Activated T-helper 1 cell treated with Interleukin-2 at 50 U/mL for 16 hours (primary cell): Measurements from ENCODE around the gene FCF1.
"Not testable (repeated sequence)": the region's sequence is repeated elsewhere in the genome, so short reads cannot be mapped to it uniquely, and the experiment has no call there.

Experiments used
- DNase-seq: peaks from one replicate; pipeline ENCODE4 v3.0.0-alpha.2; 2020; ENCODE audit warnings: low read depth

The FCF1 gene

GRCh38 chr14:74698465-74698864 lies 14.5 kb upstream of the FCF1 start:
- no peak for DNase-seq

DNA sequence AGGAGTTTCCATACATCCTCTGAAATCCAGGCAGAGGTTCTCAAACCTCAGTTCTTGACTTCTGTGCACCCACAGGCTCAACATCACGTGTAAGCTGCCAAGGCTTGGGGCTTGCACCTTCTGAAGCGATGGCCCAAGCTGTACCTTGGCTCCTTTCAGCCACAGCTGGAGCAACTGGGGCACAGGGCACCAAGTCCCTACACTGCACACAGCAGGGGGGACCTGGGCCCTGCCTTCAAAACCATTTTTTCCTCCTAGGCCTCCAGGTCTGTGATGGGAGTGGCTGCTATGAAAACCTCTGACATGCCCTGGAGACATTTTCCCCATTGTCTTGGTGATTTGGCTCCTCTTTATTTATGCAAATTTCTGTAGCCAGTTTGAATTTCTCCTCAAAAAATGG lies 10.7 kb upstream of the FCF1 start:
- DNase-seq = no peak

DNA sequence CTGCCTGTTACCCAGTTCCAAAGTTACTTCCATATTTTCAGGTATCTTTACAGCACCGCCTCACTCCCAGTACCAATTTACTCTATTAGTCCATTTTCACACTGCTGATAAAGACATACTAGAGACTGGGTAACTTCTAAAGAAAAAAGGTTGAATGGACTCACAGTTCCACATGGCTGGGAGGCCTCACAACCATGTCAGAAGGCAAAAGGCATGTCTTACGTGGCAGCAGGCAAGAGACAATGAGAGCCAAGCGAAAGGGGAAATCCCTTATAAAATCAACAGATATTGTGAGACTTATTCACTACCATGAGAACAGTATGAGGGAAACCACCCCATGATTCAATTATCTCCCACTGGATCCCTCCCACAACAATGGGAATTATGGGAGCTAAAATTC lies 9.9 kb upstream of the FCF1 start:
- no peak for DNase-seq

GRCh38 chr14:74704656-74705055 lies 8.3 kb upstream of the FCF1 start:
- DNase-seq = no peak

- no peak for DNase-seq
Observed at GRCh38 chr14:74705613-74706500, 7.1 kb upstream of the FCF1 start.

DNA sequence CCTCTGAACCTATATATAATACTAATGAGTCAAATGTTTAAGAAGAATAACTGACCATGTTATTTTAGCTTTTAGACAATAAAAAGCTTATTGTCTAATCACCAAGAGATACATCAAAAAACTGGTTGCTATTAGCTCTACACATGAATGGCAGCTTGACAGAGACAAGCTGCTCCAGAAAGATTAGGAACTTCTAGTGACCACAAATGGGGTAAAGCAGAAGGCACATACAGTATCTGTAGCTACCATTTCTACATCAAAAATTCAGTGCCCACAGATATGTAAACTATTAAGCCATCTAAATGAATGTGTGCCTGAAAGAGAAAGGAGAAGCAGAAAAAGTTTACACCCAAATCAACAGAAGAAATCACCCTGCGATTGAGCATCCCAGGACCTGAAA lies 2.5 kb upstream of the FCF1 start:
- DNase-seq = no peak

- DNase-seq = no peak
Observed at GRCh38 chr14:74711651-74712050, 1.3 kb upstream of the FCF1 start.

- DNase-seq = no peak
Observed at GRCh38 chr14:74713395-74713735, 421 bp downstream of the FCF1 start.

GRCh38 chr14:74720526-74720925 lies 7.6 kb downstream of the FCF1 start:
- no peak for DNase-seq

GRCh38 chr14:74723134-74723533 lies 10.2 kb downstream of the FCF1 start:
- no peak for DNase-seq

DNA sequence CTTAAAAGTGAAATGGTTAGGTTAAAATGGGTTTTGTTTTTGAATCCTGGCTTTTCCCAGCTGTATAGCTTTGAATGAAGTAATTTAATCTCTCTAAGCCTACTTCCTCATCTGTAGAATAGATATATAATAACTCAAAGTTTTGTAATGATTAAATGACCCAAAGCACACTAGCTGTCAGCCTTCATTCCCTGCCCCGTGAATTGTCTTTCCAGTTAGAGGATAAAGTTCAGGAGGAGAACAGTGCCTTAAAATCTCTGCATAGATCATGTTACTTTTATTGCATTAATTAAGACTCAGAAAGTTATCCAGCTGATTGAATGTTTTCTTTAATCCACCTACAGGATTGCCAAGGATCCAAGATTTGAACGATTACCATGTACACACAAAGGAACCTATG lies 19.4 kb downstream of the FCF1 start:
- DNase-seq = no peak

GRCh38 chr14:74733221-74733620 lies 20.3 kb downstream of the FCF1 start:
- DNase-seq = no peak

DNA sequence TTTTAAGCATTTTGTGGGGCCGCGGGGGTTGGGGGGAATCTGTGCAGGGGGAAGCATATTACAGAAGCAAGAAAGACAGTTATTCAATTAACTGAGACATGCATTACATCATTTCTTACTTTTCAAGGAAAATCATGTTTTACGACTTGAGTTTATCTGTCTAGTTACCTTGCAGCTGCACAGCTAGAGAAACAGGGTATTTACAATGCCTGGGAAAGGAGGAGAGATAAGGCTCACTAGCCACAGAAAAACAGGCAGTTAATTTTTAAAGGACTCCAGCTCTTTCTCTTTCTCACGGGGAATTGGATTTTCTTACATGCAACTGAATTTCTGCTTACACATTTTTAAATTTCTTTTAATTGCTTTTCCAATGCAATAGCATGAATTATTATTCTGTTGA lies 22.2 kb downstream of the FCF1 start:
- DNase-seq = no peak

GRCh38 chr14:74737753-74738325 lies 24.9 kb downstream of the FCF1 start:
- no peak for DNase-seq

GRCh38 chr14:74739293-74740030 lies 26.5 kb downstream of the FCF1 start:
- no peak for DNase-seq

GRCh38 chr14:74747237-74747636 lies 34.3 kb downstream of the FCF1 start:
- DNase-seq = no peak

DNA sequence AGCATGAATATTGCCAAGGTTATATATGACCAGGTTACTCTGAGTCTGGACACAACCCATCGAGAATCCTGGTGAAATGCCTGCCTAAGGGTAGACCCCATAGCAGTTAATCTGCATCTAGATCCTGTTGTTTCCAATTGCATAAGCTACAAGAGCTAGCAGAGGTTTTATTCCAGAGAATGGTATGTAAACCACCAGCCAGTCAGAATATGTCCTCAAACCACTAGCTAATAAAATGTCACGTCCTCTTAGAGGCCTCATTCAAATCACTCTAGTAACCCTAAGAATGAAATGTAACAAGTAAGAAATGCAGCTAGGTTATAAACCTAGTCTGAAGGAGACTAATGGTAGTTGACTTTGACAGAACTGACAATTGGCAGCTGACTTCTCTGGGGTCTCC lies 41.2 kb downstream of the FCF1 start:
- no peak for DNase-seq

DNA sequence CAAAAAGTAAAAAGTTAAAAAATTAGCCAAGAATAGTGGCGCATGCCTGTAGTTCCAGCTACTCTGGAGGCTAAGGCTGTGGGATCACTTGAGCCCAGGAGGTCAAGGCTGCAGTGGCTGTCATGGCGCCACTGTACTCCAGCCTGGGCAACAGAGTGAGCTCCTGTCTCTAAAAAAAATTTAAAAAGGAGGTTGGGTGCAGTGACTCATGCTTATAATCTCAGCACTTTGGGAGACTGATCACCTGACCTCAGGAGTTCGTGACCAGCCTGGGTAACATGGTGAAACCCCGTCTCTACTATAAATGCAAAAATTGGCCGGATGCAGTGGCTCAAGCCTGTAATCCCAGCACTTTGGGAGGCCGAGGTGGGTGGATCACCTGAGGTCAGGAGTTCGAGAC lies 42.0 kb downstream of the FCF1 start:
- no peak for DNase-seq

DNA sequence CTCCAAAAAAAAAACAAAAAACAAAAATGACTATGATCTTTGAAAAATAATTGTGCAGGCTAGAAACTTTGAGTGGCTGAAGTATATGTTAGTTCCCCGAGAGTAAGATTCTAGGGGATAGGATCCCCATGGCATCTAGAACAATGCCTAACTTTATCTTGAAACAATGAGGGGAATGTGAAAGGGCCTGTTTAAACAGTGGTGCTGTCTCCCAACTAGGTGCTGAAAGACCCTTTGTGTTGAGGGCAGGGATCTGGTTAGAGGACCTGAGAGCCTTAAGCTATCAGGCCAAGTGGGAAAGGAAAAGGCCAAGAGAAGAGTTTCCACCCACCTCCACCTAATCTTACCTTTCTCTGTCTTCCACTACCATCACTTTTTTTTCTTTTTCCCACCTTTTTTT lies 43.4 kb downstream of the FCF1 start:
- DNase-seq = no peak

DNA sequence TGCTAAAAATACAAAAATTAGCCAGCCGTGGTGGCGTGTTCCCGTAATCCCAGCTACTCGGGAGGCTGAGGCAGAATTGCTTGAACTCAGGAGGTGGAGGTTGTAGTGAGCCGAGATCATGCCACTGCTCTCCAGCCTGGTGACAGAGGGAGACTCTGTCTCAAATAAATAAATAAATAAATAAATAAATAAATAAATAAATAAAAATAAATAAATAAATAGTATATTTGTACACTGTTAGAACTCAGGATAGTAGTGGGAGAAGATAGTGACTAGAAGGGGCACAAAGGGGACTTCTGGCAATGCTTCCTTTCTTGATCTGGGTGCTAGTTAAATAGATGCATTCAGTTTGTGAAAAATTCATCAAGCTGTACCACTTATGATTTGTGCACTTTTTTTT lies 45.6 kb downstream of the FCF1 start:
- not testable (repeated sequence) for DNase-seq

DNA sequence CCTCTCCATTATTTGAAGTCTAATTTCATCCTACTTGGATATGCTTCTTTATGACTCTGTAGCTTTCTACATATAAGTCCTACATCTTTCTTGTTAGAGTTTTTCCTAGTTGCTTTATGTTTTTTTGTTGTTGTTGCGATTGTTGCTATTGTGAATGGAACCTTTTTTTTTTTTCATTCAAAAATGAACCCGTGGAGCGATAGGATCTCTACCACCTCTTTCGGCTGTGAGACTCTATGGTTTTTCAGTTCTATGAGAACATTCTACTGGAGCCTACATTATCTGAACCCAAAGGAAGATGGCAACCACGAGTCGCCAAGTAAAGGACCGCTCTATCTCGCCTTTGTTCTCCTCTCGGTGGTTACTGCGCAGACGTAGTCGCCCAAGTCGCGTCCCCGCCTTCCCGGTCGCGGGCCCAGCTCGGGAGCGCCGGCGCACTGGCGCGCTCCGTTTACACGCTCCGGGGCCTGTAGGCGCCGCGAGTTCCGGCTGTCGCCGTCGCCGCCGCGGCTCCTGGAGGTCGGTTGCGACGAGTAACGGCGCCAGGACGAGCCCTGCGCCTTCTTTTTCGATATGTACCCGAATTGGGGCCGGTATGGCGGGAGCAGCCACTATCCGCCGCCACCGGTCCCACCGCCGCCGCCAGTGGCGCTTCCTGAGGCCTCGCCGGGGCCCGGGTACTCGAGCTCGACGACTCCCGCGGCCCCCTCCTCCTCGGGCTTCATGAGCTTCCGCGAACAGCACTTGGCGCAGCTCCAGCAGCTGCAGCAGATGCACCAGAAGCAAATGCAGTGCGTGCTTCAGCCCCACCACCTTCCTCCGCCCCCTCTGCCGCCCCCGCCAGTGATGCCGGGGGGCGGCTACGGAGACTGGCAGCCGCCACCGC lies 50.2 kb downstream of the FCF1 start, which contains the start of gene YLPM1:
YLPM1 (plus strand) TSS at position 400 of the 886 bp plus-strand sequence; CDS start at position 574, 174 bp downstream.
- peak; percentile 88 for DNase-seq
